IMR-90 (cell line): ENCODE measurements around the gene FOXS1. TPM values are rescaled to one million over a fixed set of nuclear protein-coding genes. Genes with fewer than 3 reads are reported as not detected.

Experiments used
- ATAC-seq: fragments of 200-7000 bp; cut with Tn5 transposase; 2 replicates; pipeline ENCODE4 v1.9.1; 2020; ENCODE audit warnings: low read depth, mild to moderate bottlenecking, moderate library complexity
- BruUV-seq: library from RNA; stranded (reverse); fragments of 400-500 nt; replicated peaks from 2 replicates; lab custom pipeline; 2021; lab: Mats Ljungman, UMichigan
- CTCF ChIA-PET: fragments of 300-600 bp; formaldehyde crosslinking; extraction: SDS; loops from one replicate; lab custom pipeline; 2021; ENCODE audit warnings: antibody characterized with exemption; lab: Yijun Ruan, JAX
- POLR2A ChIA-PET: fragments of 300-600 bp; sonication (Branson Sonifier 250); formaldehyde crosslinking; loops from one replicate; lab custom pipeline; 2022; ENCODE audit warnings: antibody characterized with exemption; ENCODE audit not compliant: unreplicated experiment; lab: Charles Lee
- DNase-seq: peaks from one replicate; pipeline ENCODE4 v3.0.0; 2013
- H2AFZ ChIP-seq: replicated peaks from 2 replicates; pipeline ENCODE3; 2013; ENCODE audit warnings: low read length, mild to moderate bottlenecking; ENCODE audit not compliant: poor library complexity
- H2AK5ac ChIP-seq: 2 replicates; pipeline ENCODE4 v1.6.1; 2013; ENCODE audit warnings: low read depth, low read length, inconsistent platforms
- H2AK9ac ChIP-seq: replicated peaks from 2 replicates; pipeline ENCODE3; 2013; ENCODE audit warnings: mild to moderate bottlenecking, low read depth, low read length, moderate library complexity; ENCODE audit not compliant: poor library complexity
- H2BK120ac ChIP-seq: 2 replicates; pipeline ENCODE4 v1.6.1; 2013; ENCODE audit warnings: low read depth, low read length, inconsistent platforms
- H2BK15ac ChIP-seq: 3 replicates; pipeline ENCODE4 v1.6.1; 2013; ENCODE audit warnings: low read depth, low read length, inconsistent platforms
- H2BK20ac ChIP-seq: 2 replicates; pipeline ENCODE4 v1.6.1; 2013; ENCODE audit warnings: low read depth, mild to moderate bottlenecking, inconsistent platforms, low read length, moderate library complexity
- H2BK5ac ChIP-seq: 2 replicates; pipeline ENCODE4 v1.6.1; 2013; ENCODE audit warnings: mild to moderate bottlenecking, low read depth, low read length, inconsistent platforms; ENCODE audit not compliant: poor library complexity, severe bottlenecking
- H3K14ac ChIP-seq: replicated peaks from 2 replicates; pipeline ENCODE4 v1.6.1; 2013; ENCODE audit warnings: low read depth, low read length, inconsistent platforms
- H3K18ac ChIP-seq: 2 replicates; pipeline ENCODE4 v1.6.1; 2013; ENCODE audit warnings: low read depth, low read length, control low read depth
- H3K23ac ChIP-seq: 2 replicates; pipeline ENCODE4 v1.6.1; 2013; ENCODE audit warnings: low read depth, low read length, inconsistent platforms
- H3K27ac ChIP-seq: 2 replicates; pipeline ENCODE4 v1.5.1; 2013; ENCODE audit warnings: mild to moderate bottlenecking, control low read depth, low read length; ENCODE audit not compliant: insufficient read depth
- H3K27me3 ChIP-seq: 2 replicates; pipeline ENCODE4 v1.6.1; 2013; ENCODE audit warnings: low read length; ENCODE audit not compliant: control insufficient read depth, insufficient read depth
- H3K36me3 ChIP-seq: 2 replicates; pipeline ENCODE4 v1.6.1; 2013; ENCODE audit warnings: low read length, mixed read lengths; ENCODE audit not compliant: control insufficient read depth, insufficient read depth
- H3K4ac ChIP-seq: 2 replicates; pipeline ENCODE4 v1.6.1; 2013; ENCODE audit warnings: low read depth, low read length, inconsistent platforms
- H3K4me1 ChIP-seq: 2 replicates; pipeline ENCODE4 v1.6.1; 2013; ENCODE audit warnings: low read length, mixed read lengths; ENCODE audit not compliant: control insufficient read depth, insufficient read depth
- H3K4me2 ChIP-seq: 2 replicates; pipeline ENCODE4 v1.6.1; 2013; ENCODE audit warnings: low read depth, mild to moderate bottlenecking, control low read depth, low read length, moderate library complexity
- H3K4me3 ChIP-seq: 2 replicates; pipeline ENCODE4 v1.5.1; 2013; ENCODE audit warnings: low read depth, mild to moderate bottlenecking, control low read depth, low read length, moderate library complexity; ENCODE audit not compliant: insufficient read depth
- H3K56ac ChIP-seq: 2 replicates; pipeline ENCODE4 v1.6.1; 2013; ENCODE audit warnings: low read length, inconsistent platforms; ENCODE audit not compliant: insufficient read depth; ENCODE audit errors: extremely low read depth
- H3K79me1 ChIP-seq, 2 experiments: 2 replicates each; pipeline ENCODE4 v1.6.1; 2013; ENCODE audit warnings: low read length in 2 of 2, inconsistent platforms in 1 of 2, low read depth in 1 of 2
- H3K9ac ChIP-seq: 2 replicates; pipeline ENCODE4 v1.6.1; 2013; ENCODE audit warnings: low read depth, low read length, control low read depth
- H3K9me1 ChIP-seq: 2 replicates; pipeline ENCODE4 v1.6.1; 2013; ENCODE audit warnings: low read length, inconsistent platforms; ENCODE audit not compliant: insufficient read depth
- H3K9me3 ChIP-seq: 2 replicates; pipeline ENCODE4 v1.6.1; 2013; ENCODE audit warnings: low read length; ENCODE audit not compliant: control insufficient read depth, insufficient read depth
- H4K20me1 ChIP-seq: 2 replicates; pipeline ENCODE4 v1.6.1; 2013; ENCODE audit warnings: low read length, inconsistent platforms; ENCODE audit not compliant: insufficient read depth
- H4K5ac ChIP-seq: 2 replicates; pipeline ENCODE4 v1.6.1; 2013; ENCODE audit warnings: mild to moderate bottlenecking, low read depth, low read length, control low read depth
- H4K8ac ChIP-seq, 2 experiments: 2 replicates each; pipeline ENCODE4 v1.6.1; 2013; ENCODE audit warnings: low read depth in 2 of 2, low read length in 2 of 2, control low read depth in 1 of 2, inconsistent platforms in 1 of 2
- H4K91ac ChIP-seq: 2 replicates; pipeline ENCODE4 v1.6.1; 2013; ENCODE audit warnings: low read depth, low read length, inconsistent platforms; ENCODE audit not compliant: insufficient read depth
- MAZ ChIP-seq: IDR thresholded peaks from 2 replicates; pipeline ENCODE4 v1.6.1; 2012; ENCODE audit warnings: low read depth, mild to moderate bottlenecking, low read length, improper control_type of control experiment, moderate library complexity, borderline replicate concordance
- whole genome bisulfite sequencing, 2 experiments: methylation state at CpG; one replicate each; pipeline versions ENCODE4 v1.1.5 to v1.1.7; 2013; ENCODE audit warnings: missing lambda C conversion rate in 2 of 2; ENCODE audit not compliant: insufficient read length in 1 of 2; ENCODE audit errors: extremely low coverage in 2 of 2; 5-methylcytosine and 5-hydroxymethylcytosine counted together
- dilution Hi-C: fragments of 300-500 bp; cut with HindIII; formaldehyde crosslinking; loops from one replicate; pipeline ENCODE4 v1.14.3; 2018; ENCODE audit warnings: low sequenced_read_pairs; ENCODE audit not compliant: unreplicated experiment
- in situ Hi-C: fragments of 300-500 bp; cut with MboI; formaldehyde crosslinking; loops from 3 replicates; pipeline ENCODE4 v1.14.3; 2019; ENCODE audit warnings: low sequenced_read_pairs, inconsistent platforms, mixed read lengths
- intact Hi-C: fragments of 100-400 bp; cut with micrococcal nuclease; formaldehyde crosslinking; loops from 2 replicates; pipeline ENCODE4 v1.10.0; 2022
- polyA plus RNA-seq, 3 experiments: library from polyadenylated mRNA; depleted of rRNA; stranded (reverse); fragments of >200 nt; gene quantifications; 2 replicates each; pipeline ENCODE4 v1.2.3, GENCODE V29; 2012; ENCODE audit warnings: low replicate concordance in 1 of 3
- total RNA-seq: library from RNA; depleted of rRNA; stranded (reverse); fragments of >200 nt; gene quantifications from 2 replicates; pipeline ENCODE4 v1.2.3, GENCODE V29; 2012

FOXS1 gene
- total and polyA plus RNA-seq, 2 of the 4 experiments (the other 2 are of a cell fraction) = not detected

- Histone ChIP-seq H3K4me3 (no peak within 1 kb of the TSS), H4K5ac (no peak within 1 kb of the TSS), H4K8ac (no peak within 1 kb of the TSS), H4K91ac (no peak within 1 kb of the TSS), H2BK20ac (no peak within 1 kb of the TSS), H3K9me3 (no peaks in the 10 kb centered on the region), H2BK5ac (no peak within 1 kb of the TSS), H3K4me2 (no peak within 1 kb of the TSS), H3K9me1 (no peaks in the 10 kb centered on the region; the same call in 1 of the 2 replicates), H3K18ac (no peak within 1 kb of the TSS), H2BK15ac (no peak within 1 kb of the TSS), H3K4ac (no peak within 1 kb of the TSS), H3K4me1 (peaks cover 2% of the 10 kb centered on the region; the same call in 1 of the 2 replicates), H2AK5ac (no peak within 1 kb of the TSS), H3K27ac (no peak within 1 kb of the TSS), H3K9ac (no peak within 1 kb of the TSS), H3K27me3 (no peaks in the 10 kb centered on the region), H4K20me1 (no peaks in the 10 kb centered on the region), H3K79me1 (no peaks in the 10 kb centered on the region; a peak in 1 of 4 replicates), H3K23ac (no peak within 1 kb of the TSS), H3K56ac (no peak within 1 kb of the TSS), H2AK9ac (peak within 1 kb of the TSS; percentile 71), H3K14ac (no peak within 1 kb of the TSS), H2AFZ (no peak within 1 kb of the TSS), H3K36me3 (no peaks in the 10 kb centered on the region), H2BK120ac (no peak within 1 kb of the TSS)
- ATAC-seq (no peak), DNase-seq (no peak)
- in situ Hi-C loops (no loop called here), intact Hi-C loops (no loop called here), dilution Hi-C loops (no loop called here)
- CTCF ChIA-PET = no interaction called here
- POLR2A ChIA-PET = no interaction called here
- no CpG with 5 or more reads among the region's 16 CpGs for WGBS, 2 experiments
- no peak for TF ChIP-seq MAZ
- BruUV-seq = no TSS peak
Measured at GRCh38 chr20:31819083-31819784, 26.2 kb downstream of the FOXS1 start, which contains the start of gene MYLK2. Gene MYLK2 (plus strand): TSS chr20:31819356. CDS start chr20:31819581, 225 bp downstream.
